ENCODE data around the gene ARHGDIG. TPM values are rescaled to one million over a fixed set of nuclear protein-coding genes. Genes with fewer than 3 reads are reported as not detected.

ARHGDIG gene
- total RNA-seq, 1 donor from 2014 or later, result 0.99 TPM

DNA sequence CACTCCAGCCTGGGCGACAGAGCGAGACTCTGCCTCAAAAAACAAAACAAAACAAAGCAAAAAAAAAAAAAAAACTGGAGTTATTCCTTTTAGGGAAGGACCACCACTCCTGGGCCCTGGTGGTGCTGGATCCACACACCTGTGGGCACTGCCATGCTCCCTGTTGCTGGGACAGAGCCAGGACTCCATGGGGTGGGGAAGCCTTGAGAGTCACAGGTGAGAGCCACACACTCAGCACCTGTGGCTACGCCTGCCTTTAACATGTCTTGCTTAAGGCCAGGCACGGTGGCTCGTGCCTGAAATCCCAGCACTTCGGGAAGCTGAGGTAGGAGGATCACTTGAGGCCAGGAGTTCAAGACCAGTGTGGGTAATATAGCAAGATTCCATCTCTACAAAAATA is 20.8 kb downstream of the ARHGDIG start:
- DNase-seq, result no peak

DNA sequence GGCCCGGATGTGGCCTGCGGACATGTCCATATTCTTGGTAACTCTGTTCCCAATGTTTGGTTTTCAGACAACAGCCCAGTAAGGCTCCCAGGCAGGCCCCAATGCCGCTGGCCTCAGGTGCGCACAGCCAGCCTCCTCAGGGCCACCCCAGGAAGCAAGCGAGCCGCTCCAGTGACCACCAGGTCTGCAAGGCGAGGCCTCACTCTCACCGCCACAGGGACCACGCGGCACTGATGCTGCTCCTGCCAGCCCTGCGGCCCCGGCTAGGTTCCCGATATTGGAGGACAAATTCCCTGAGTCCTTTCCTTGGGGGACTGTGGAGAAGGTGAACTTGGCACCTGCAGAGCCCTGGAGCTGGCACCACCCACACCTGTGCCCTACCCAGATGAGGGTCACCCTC is 21.6 kb downstream of the ARHGDIG start:
- DNase-seq, result no peak

DNA sequence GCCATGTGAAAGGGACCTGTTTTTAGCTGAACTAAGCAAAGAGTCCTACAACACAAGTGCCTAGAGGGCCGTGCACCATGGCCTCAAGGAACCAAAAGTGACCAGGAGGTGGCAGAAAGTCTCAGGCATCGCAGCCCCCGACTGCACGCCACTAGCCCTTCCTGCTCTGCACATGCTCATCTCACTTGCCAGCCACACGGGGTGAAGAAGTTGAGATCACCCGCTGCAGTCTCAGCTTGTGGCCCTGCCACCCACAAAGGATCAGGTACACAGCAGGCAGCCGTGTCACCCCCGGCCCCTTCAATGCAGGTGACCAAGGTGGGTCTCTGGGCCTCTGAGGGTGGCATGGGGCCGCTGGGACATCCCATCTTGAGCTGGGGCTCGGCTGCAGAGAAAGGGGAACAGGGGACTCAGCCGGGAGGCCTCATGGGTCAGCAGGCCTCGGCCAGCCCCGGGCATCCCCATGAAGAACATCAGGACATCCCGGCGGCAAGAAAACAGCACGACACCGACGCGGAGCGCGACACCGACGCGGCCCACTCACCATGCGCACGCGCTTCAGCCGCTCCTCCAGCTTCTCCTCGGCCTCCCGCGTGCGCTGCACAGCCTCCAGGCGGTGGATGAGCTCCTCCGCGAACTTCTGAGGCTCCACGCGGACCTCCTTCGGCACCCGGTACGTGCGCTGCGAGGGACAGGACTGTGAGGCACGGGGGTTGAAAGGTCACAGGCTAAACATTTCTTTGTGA is 23.5 kb downstream of the ARHGDIG start:
- DNase-seq, result no peak

DNA sequence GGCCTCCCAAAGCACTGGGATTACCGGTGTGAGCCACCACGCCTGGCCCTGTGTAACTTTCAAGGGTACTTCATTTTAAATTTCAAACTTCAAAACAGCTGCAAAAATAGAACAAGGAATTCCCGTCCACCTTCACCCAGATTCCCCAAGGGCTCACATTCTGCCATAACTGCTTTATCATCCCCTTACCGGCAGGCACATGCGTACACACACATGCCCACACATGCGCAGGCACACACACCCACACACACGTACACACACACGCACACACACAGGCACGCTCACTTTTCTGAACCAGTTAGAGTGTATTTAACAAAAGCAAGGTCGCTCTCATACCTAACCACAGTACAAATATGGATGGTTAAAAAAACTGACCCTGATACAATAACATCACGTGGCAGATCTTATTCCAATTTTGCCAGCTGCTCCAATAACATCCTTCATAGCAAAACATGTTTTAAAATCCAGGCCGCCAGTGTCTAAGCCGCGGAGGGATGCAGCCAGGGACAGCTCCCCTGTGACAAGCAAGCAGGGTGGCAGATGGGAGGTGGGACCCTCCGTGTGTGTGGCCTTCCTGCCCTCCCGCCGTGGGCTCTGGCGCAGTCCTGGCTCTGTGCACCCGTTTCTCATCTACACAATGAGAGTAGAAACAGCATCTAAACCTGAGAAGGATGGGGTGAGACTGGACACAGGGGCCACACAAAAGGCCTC is 25.7 kb downstream of the ARHGDIG start:
- no peak for DNase-seq

DNA sequence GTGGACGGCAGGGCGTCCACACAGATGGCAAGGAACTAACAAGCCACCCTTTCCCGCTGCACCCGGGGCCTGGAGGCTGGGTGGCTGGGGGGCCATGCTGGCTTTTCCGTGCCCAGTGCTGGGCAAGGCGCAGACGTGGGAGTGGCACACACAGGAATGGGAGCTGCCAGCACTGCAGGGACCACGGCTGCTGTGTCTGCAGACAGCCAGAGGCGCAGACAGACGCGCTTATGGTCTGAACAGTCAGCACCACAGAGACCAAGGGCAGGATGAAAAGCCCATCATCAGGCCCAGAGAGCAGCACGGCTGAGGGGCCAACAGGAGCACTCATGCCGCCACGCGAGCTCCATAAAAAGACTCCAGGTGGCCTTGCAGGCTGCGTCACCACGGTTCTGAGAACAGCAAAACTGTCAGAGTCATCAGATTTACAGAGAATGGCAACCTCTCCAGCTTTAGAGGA is 26.6 kb downstream of the ARHGDIG start:
- DNase-seq, result no peak

DNA sequence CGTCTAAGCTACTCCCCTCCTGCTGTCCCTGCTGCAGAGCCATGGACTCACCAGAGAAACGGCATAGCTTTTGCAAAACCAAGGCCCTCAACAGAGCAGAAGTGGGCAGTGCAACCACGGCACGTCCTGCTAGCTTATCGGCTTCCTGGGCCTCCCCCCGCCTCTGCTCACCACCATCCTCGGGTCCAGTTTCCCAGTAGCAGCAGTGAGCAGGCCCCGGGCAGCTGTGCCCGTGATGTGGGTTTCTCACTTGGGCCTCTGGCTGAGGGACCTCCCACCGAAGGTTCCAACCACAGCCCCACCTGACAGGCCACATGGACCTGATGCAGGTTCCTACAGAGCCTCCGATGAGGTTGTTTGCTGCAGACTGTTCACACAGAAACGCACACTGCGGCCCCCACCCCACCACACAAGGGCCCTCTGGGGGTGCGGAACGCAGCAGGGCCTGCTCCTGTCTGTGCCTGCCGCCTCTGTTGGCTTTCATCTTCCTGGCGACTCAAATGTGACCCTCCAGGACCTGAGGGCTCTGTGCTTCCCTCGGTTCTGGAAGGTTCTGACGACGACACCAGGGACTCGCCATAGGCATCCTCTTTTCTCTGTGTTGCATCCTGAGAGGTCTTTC is 27.4 kb downstream of the ARHGDIG start:
- DNase-seq, result no peak

DNA sequence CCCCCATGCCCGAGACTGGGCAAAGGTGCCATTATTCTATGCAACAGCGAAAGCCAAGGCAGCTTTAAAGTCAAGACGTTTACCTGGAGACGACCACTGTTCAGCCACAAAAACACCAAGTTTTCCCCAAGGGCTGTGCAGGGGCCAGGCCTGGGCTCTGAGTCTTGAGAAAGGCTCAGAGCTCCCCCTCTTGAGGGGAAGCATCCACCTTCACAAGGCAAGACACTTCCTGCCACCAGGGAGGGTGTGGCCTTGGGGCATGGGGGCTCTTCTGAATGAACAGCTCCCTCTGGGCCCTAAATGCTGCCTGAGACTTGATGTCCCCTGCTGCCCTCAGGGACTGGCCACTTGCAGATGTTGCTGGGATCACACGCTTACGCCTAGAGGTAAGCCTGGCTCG is 29.1 kb downstream of the ARHGDIG start:
- no peak for DNase-seq

DNA sequence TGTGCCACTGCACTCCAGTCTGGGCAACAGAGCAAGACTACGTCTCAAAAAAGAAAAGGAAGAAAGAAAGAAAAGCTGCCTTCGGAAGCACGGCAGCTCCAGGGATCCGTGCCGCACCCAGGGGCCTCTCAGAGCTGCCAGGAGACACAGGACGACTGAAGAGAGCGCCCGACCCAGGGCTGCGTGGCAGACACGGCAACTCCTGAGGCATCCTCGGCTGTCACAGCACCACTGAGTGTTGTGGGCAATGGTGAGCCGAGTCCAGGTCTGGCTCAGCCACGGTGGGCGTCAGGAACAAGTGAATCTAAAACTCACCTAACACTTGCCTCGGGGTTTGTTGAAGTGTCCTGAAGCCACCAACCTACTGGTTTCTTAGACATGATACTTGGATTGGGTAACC is 31.3 kb downstream of the ARHGDIG start:
- no peak for DNase-seq

DNA sequence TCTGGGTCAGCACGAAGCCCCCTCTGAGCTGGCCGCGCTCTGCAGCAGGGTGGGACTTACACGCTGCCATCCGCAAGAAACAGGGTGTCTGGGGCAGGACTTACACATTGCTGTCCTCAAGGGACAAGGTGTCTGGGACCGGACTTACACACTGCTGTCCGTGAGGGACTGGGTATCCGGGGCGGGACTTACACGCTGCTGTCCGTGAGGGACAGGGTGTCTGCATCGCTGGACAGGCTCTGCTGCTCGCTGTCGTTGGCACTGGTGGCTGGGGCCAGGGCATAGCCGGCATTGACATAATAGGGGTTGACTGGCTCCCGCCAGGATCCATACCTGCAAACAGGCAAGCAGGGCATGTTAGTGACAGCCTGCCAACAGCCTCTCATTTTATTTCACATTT is 34.0 kb downstream of the ARHGDIG start:
- DNase-seq, result no peak

DNA sequence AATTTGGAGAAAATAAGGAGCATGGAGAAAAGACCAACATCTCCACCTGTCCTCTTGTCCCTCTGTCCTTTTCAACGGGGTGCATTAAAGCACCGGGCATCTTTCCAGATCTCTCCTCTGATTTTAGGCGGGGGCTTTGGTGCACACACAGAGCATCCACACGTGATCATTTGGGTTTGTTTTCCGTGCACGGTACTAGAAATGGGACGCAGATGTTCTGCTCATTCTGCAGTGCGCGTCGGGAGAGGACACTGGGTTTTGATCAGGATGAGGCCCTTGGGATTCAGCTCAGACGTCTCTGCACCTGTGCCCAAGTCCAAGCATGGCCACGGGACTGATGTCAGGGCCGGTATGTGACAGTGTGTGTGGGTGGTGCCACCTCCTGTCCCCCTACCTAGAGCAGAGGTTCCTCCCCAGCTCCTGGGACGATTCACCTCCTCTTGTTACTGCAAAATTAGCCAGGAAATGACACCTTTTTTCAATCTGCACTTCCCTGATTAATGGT is 34.5 kb downstream of the ARHGDIG start:
- DNase-seq, result no peak

DNA sequence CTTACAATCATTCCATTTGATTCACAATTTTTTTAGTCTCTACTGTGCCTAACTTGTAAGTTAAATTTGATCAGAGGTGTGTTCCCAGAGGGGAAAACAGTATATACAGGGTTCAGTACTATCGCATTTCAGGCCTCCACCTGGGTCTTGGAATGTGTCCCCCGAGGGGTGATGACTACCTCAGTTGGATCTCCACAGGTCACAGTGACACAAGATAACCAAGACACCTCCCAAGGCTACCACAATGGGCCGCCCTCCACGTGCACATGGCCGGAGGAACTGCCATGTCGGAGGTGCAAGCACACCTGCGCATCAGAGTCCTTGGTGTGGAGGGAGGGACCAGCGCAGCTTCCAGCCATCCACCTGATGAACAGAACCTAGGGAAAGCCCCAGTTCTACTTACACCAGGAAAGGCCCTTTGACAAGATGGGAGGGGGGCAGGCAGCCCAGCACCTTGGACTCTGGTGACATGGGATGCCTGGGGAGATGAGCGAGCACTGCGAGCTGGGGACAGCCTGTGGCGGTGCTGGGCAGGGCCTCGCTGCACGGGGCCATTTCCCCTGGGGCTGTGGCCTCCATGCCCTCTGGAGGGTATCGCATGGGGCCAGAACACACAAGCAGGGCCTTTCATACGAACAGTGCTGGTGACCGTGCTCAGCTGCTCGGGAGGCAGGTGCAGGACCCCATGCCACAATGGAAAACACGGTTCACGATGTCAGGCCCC is 36.5 kb downstream of the ARHGDIG start:
- no peak for DNase-seq

DNA sequence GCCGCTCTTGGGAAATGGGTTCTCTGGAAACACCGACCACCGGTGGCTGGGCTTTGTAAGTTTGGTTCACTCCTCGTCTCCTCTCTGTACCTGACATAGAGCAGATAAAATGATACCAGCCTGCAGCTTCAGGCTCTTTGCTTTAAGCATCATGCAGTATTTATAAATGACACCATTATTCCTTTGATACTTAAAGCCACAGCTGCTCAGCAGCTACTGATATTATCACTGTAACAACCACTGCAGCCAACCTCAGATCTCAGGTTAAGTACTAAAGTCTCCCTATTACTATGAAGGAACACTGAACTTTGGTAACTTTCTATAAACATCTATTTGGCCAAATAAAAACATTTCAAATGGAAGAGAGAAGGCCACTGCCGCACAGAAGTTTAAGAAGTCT is 37.2 kb downstream of the ARHGDIG start:
- no peak for DNase-seq

DNA sequence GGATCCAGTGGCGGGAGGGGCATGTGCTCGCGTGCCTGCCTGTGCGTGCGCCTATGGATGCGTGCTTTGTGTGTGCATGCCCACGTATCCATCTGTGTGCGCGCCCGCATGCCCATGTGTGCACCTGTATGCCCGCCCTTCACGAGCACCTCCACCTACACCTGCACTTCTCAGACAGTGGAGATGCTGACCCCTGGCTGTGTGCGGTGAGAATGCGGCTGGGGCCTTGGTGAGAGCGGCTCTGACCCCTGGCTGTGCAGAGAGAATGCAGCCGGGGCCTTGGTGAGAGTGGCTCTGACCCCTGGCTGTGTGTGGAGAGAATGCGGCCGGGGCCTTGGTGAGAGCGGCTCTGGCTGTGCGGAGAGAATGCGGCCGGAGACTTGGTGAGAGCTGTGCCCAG is 38.2 kb downstream of the ARHGDIG start:
- no peak for DNase-seq

DNA sequence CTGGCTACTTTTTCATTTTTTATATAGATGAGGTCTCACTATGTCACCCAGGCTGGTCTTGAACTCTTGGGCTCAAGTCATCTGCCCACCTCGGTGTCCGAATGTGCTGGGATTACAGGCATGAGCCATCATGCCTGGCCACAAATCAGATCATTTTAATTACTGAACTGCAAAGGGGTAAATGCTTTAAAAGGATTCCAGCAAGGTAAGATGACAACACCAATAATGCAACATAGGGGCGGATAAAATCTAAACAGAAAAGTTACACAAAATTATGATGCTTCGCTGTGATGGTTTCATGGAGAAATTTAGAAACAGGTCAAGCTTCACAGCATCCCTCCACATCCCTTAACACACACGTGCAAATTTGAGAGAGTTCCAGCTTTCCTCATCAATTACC is 39.8 kb downstream of the ARHGDIG start:
- no peak for DNase-seq

DNA sequence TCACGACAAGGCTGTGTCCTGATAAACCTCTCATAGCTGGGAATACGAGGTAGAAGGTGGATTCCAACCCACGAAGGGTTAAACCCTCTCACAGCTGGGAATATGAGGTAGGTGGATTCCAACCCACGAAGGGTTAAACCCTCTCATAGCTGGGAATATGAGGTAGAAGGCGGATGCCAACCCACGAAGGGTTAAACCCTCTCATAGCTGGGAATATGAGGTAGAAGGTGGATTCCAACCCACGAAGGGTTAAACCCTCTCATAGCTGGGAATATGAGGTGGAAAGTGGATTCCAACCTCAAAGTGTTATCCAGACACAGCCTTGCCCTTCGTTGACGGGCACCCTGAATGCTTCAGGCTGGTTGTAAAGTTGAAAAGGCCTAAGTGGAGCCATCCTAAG is 41.1 kb downstream of the ARHGDIG start:
- DNase-seq, result no peak

DNA sequence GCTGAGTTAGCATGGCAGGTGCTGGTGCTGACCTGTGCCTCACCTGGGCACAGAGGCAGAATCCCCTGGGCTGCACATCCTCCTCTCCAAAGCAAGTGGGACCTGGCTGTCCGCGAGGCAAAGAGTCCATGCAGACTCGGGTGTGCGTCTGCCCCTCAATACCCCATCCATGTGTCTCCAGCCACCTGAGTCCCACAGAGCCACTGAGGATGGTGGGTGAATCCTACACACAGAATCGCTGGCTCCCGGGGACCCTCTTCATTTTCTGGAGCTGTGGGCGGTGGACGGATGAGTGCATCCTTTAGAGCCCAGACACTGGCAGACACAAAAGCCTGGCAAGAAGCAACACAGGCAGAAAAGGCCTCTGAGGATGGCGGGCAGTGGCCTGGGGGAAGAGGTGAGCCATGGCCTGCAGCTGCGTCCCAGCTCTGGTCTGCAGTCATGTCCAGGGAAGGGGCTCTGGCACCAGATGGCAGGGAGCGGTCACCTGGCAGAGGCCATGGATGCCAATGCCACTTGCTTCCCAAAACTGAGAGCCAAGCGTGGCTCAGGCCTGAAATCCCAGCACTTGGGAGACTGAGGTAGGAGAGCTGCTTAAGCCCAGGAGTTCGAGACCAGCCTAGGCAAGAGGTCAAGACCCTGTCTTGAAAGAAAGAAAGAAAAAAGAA is 42.2 kb downstream of the ARHGDIG start:
- no peak for DNase-seq

DNA sequence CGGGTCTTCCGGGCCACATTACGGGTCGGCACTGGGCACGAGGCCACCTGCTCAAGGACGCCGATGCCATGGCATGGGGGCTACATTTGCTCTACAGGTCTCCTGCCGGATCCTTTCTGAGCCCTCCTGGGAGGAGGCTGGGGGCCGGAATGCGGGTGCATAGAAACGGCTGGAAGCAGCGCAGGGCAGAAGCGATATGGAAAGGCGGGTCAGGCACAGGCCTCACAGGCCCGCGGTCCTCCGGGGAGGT is 43.7 kb downstream of the ARHGDIG start:
- DNase-seq, result no peak

DNA sequence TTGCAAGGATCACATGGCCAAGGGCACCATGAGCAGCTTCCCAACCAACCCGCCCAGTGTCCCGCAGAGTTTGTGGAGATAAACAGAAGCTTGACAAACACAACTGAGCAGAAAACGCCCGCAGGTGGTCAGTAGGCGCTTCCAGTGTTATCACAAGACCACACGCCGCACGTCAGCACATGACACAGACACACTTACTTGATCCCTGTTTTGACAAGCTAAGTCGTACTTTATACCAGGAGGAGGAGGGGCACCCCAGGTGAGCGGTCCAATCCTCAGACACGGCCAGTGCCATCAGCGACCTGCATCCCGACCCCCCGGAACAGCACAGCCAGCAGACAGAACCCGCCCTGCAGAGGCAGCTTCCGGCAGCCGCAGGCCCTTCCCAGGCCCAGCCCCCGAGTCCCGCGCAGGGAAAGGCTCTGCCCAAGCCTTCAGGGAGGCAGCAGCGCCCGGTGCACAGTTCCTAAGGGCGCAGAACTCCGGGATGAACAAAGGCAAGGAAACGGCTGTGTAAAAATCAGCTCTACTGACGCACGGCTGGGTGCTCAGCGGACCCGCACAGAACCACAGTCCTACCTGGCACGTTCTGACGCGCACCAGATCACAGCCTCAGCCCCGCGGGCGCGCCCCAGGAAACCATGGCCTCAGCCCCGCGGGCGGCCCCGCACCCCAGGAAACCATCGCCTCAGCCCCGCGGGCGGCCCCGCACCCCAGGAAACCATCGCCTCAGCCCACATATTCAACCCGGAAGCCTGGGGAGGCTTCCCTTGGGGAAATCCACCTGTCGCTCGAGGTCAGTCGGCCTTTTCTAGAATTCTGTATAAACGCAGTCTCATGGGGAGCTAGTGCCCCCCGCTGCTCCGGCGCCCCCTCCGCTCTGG is 44.3 kb downstream of the ARHGDIG start:
- DNase-seq, result no peak

DNA sequence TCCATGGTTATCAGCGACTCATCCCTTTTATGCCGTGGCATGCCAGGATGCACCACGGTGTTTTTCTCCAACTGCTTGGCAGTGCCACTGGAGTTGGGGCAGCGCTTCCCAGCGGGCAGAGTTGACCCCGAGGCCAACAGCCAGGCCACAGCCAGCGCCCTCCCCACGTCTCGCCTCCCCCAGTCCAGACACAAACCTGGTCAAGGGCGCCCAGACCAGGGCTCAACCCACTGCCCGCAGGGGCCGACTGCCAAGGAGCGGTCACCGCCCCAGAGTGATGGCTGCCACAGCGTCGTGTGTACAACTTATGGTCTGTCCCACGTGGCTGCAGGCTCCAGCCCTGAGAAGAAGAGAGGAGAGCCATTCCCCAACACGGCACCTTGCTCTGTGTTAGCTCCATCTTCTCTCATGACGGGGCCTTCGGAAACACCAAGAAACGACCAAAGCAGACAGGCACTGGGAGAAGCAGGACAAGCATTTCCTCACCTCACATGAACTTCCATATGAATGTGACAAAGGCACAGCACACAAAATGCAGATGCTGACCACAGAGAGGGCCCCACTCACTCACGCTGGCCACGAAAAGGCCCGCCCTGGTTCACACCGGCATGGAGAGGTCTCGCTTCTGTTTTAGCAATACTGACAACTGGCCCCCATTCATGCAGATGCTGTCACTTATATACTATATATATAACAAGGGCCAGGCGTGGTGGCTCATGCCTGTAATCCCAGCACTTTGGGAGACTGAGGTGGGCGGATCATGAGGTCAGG is 45.2 kb downstream of the ARHGDIG start:
- DNase-seq, result no peak

DNA sequence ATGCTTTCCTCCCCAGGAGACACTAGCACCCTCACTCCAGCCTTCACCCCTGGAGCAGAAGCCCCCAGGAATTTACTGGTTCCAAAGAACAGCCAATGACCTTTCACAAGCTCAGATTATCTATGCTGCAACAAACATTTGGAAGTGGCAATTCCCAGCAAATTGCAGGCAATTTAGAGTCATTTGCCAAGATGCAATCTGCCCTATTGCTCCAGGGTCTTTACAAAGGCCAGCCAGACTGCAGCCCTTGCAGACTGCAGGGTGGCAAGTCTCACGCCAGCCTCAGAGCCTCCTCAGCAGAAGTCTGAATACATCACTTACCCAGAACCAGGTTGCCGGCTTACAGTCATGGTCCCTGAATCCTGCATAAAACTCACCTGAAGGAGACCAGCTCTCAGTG is 50.4 kb downstream of the ARHGDIG start:
- no peak for DNase-seq

Measured in skin of body (tissue), 2 donors.